ENCODE results near the gene DCDC2.

The DCDC2 gene

DNA sequence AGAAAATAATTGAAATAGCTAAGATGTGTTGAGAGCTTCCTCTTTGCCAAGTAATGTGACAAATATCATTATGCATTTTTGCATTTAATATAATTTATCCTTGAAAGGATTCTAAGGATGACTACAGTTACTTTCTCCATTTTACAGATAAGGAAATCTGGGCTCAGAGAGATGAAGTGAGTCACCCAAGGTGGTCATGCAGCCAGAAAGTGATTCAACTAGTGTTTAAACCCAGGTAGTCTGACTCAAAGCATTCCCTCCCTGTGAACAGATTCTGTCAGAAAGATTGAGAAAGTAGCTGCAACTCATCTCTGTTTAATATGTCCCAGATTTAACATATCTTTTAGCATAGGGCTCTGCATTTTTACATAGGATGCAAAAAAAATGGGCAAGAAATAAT is 203.7 kb downstream of the DCDC2 start:
- Mint-ChIP-seq H3K27me3 (ENCODE audit: low read depth, poor library complexity) (peaks cover 3% of the 10 kb centered on the region), H3K36me3 (ENCODE audit: low read depth) (no peaks in the 10 kb centered on the region), H3K4me3 (no peak overlapping the region), H3K4me1 (no peaks in the 10 kb centered on the region), H3K27ac (no peak overlapping the region), H3K9me3 (no peaks in the 10 kb centered on the region)
- no peak for DNase-seq
- TF ChIP-seq, protein P1, sequence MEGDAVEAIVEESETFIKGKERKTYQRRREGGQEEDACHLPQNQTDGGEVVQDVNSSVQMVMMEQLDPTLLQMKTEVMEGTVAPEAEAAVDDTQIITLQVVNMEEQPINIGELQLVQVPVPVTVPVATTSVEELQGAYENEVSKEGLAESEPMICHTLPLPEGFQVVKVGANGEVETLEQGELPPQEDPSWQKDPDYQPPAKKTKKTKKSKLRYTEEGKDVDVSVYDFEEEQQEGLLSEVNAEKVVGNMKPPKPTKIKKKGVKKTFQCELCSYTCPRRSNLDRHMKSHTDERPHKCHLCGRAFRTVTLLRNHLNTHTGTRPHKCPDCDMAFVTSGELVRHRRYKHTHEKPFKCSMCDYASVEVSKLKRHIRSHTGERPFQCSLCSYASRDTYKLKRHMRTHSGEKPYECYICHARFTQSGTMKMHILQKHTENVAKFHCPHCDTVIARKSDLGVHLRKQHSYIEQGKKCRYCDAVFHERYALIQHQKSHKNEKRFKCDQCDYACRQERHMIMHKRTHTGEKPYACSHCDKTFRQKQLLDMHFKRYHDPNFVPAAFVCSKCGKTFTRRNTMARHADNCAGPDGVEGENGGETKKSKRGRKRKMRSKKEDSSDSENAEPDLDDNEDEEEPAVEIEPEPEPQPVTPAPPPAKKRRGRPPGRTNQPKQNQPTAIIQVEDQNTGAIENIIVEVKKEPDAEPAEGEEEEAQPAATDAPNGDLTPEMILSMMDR (IDR thresholded peaks at IDR 0.05) = no peak

DNA sequence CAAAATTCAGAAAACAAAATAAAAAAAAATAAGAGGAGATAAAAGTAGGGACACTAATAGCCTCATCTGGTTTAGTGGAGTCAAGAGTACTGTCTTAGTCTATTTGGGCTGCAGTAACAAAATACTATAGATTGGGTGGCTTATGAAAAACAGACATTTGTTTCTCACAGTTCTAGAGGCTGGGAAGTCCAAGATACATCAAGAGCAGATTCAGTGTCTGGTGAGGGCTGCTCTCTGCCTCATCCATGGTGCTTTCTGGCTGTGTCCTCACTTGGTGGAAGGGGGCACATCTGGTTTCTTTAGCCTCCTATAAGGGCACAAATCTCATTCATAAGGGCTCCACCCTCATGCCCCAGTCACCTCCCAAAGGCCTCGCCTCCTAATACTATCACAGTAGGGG is 205.8 kb downstream of the DCDC2 start:
- DNase-seq = no peak
- Mint-ChIP-seq H3K27me3 (ENCODE audit: low read depth, poor library complexity) (peaks cover 3% of the 10 kb centered on the region), H3K4me1 (no peaks in the 10 kb centered on the region), H3K27ac (no peak overlapping the region), H3K4me3 (no peak overlapping the region), H3K36me3 (ENCODE audit: low read depth) (no peaks in the 10 kb centered on the region), H3K9me3 (no peaks in the 10 kb centered on the region)
- TF ChIP-seq, protein P1 (IDR thresholded peaks at IDR 0.05) = no peak

DNA sequence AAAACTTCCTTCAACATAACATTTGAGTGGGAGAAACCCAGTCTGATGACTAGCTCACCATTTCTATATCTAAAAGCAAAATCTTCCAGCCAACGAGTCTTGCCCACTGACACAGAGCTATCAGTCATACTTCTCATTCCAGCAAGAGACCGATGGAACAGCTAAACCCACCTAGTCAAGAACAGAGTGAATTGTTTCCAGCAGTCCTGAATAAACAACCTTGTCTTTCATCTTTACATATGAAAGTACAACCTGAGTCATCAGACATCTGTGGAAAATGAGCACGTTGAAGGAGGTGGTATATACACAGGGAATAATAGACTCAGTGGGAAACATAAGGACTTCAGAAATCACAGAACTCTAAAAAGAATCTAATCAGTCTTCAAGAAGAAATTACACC is 208.0 kb downstream of the DCDC2 start:
- no peak for DNase-seq
- Mint-ChIP-seq H3K27ac (no peak overlapping the region), H3K27me3 (ENCODE audit: low read depth, poor library complexity) (no peaks in the 10 kb centered on the region), H3K4me3 (no peak overlapping the region), H3K36me3 (ENCODE audit: low read depth) (no peaks in the 10 kb centered on the region), H3K9me3 (no peaks in the 10 kb centered on the region), H3K4me1 (no peaks in the 10 kb centered on the region)
- TF ChIP-seq, protein P1 (IDR thresholded peaks at IDR 0.05) = no peak

DNA sequence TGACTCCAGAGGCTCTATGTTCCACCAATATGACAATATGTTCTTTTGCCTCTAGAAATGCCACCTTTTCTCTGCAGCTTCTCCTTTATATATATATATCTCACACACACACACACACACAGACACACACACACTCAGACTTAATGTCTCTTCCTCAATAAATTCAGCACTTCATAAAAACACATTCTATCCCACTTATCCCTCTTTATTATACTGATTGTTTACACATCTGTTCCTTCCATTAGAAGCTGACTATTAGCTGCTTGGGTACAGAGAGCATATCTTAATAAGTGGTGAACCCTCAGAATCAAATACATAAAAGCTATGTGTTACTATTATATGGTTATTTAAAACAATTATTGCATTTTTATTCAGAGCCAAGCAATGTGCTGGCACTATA is 208.6 kb downstream of the DCDC2 start:
- no peaks in the 10 kb centered on the region for H3K27me3 Mint-ChIP-seq (ENCODE audit: low read depth, poor library complexity)
- H3K9me3 Mint-ChIP-seq = no peaks in the 10 kb centered on the region
- no peak overlapping the region for H3K27ac Mint-ChIP-seq
- H3K4me1 Mint-ChIP-seq = no peaks in the 10 kb centered on the region
- H3K4me3 Mint-ChIP-seq = no peak overlapping the region
- DNase-seq = no peak
- H3K36me3 Mint-ChIP-seq (ENCODE audit: low read depth) = no peaks in the 10 kb centered on the region
- TF ChIP-seq, protein P1 (IDR thresholded peaks at IDR 0.05) = no peak

DNA sequence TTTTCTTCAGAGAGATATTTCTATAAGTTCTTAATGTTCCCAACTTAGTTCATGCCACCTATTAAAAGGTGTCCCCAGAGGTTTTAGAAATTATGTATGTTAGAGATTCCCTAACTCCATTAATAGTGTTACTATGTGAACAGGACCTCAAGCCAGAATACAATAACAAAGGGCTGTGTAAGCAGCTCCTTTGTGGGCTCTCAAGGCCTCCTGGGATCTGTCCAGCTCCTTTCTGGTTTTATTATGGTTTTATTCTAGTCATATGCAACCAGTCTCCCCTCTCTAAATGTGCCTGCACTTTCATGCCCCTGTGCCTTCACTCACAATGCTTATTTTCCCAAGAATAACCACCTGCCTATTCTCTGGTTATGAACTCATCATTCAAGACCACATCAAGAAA is 209.2 kb downstream of the DCDC2 start:
- DNase-seq = no peak
- H3K36me3 Mint-ChIP-seq (ENCODE audit: low read depth) = no peaks in the 10 kb centered on the region
- no peaks in the 10 kb centered on the region for H3K9me3 Mint-ChIP-seq
- H3K4me3 Mint-ChIP-seq = no peak overlapping the region
- TF ChIP-seq, protein P1 (IDR thresholded peaks at IDR 0.05) = no peak
- no peaks in the 10 kb centered on the region for H3K4me1 Mint-ChIP-seq
- H3K27me3 Mint-ChIP-seq (ENCODE audit: low read depth, poor library complexity) = no peaks in the 10 kb centered on the region
- H3K27ac Mint-ChIP-seq = no peak overlapping the region

DNA sequence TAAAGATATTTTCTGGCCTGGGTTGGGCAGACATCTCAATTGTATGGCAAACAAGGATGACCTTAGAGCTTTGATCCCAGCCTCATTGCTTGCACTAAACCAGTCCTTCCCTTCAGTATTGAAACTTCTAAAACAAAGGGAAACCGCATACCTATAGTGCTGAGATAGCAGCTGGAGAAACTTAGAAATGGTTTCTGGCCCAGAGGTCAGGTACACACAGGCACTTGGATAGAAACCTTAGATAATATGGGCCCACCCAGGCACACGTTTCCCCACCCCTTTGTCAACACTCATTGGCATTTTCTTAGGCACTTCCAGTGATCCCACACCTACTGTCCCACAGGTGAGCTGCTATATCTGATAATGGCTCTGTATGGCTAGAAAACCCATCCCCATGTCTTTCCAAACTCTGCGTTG is 209.7 kb downstream of the DCDC2 start:
- no peaks in the 10 kb centered on the region for H3K4me1 Mint-ChIP-seq
- no peaks in the 10 kb centered on the region for H3K27me3 Mint-ChIP-seq (ENCODE audit: low read depth, poor library complexity)
- H3K9me3 Mint-ChIP-seq = no peaks in the 10 kb centered on the region
- H3K4me3 Mint-ChIP-seq = no peak overlapping the region
- TF ChIP-seq, protein P1 (IDR thresholded peaks at IDR 0.05) = no peak
- no peaks in the 10 kb centered on the region for H3K36me3 Mint-ChIP-seq (ENCODE audit: low read depth)
- no peak for DNase-seq
- no peak overlapping the region for H3K27ac Mint-ChIP-seq
